ENCODE measurements around the gene MRPL33. TPM values are rescaled to one million over a fixed set of nuclear protein-coding genes. Genes with fewer than 3 reads are reported as not detected.
"Not testable (repeated sequence)": the region's sequence is repeated elsewhere in the genome, so short reads cannot be mapped to it uniquely, and the experiment has no call there.

Gene MRPL33
- total RNA-seq, 1 donor: 75.2 TPM

- Histone ChIP-seq H3K4me1 (ENCODE audit: insufficient read depth, low read length) (peaks cover 11% of the 10 kb centered on the region), H3K9me3 (ENCODE audit: low read depth, low read length) (no peaks in the 10 kb centered on the region), H3K4me3 (ENCODE audit: low read length) (no peak overlapping the region), H3K27me3 (ENCODE audit: insufficient read depth, low read length) (no peaks in the 10 kb centered on the region)
Measured at GRCh38 chr2:27736031-27736889, 35.3 kb upstream of the MRPL33 start.

- Histone ChIP-seq H3K9me3 (ENCODE audit: low read depth, low read length) (no peaks in the 10 kb centered on the region), H3K4me1 (ENCODE audit: insufficient read depth, low read length) (peaks cover 11% of the 10 kb centered on the region), H3K4me3 (ENCODE audit: low read length) (no peak overlapping the region), H3K27me3 (ENCODE audit: insufficient read depth, low read length) (no peaks in the 10 kb centered on the region)
Measured at GRCh38 chr2:27736890-27737204, 34.7 kb upstream of the MRPL33 start.

- no peaks in the 10 kb centered on the region for H3K9me3 ChIP-seq (ENCODE audit: low read depth, low read length)
- H3K27me3 ChIP-seq (ENCODE audit: insufficient read depth, low read length): no peaks in the 10 kb centered on the region
- no peak overlapping the region for H3K4me3 ChIP-seq (ENCODE audit: low read length)
- H3K4me1 ChIP-seq (ENCODE audit: insufficient read depth, low read length): peaks cover 11% of the 10 kb centered on the region
Measured at GRCh38 chr2:27737676-27738348, 33.7 kb upstream of the MRPL33 start.

DNA sequence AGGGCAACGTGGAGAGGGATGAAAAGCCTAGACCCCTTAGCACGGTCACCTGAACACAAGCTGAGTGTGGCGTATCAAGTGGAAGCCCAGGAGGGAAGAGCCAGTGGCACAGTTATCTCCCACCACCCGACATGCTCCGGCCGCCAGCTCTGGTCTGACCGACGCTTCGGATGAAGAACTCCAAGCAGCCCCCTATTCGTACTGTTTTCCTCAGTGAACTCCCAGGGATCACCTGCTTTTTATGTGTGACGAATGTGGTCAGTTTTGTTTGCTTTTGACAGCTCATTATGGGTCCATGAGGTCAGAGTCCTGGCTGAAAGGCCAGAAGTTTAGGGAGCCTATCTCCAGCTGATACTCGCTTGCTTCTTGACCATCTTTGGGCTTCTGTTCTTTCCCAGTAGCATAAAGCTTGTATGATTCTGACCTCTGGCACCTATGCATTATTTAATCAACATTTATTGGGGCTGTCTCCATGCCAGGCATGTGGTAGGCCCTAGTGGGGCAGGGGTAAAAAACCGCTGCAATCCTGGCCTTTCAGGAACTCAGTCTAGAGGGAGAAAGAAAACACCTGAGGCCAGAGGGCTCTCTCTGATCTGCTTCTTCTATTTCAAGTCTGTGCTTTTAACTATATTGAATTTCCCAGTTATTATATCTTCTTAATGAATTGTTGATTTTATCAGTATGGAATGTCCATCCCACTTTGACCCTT is 33.0 kb upstream of the MRPL33 start:
- H3K4me1 ChIP-seq (ENCODE audit: insufficient read depth, low read length): peaks cover 11% of the 10 kb centered on the region
- H3K4me3 ChIP-seq (ENCODE audit: low read length): no peak overlapping the region
- H3K9me3 ChIP-seq (ENCODE audit: low read depth, low read length): no peaks in the 10 kb centered on the region
- H3K27me3 ChIP-seq (ENCODE audit: insufficient read depth, low read length): no peaks in the 10 kb centered on the region

DNA sequence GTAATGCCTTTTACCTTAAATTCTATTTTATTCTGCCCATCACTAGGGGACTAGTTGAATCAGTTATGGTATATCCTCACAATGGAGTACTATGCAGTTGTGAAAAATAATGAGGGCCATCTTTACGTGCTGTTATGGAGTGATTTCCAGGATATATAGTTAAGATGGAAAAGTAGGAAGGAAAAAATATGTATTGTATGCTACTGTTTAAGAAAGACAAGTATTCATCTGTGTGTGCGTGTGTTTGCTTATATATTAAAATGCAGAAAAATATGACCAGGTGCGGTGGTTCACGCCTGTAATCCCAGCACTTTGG is 32.5 kb upstream of the MRPL33 start:
- H3K4me1 ChIP-seq (ENCODE audit: insufficient read depth, low read length): peaks cover 11% of the 10 kb centered on the region
- no peak overlapping the region for H3K4me3 ChIP-seq (ENCODE audit: low read length)
- no peaks in the 10 kb centered on the region for H3K27me3 ChIP-seq (ENCODE audit: insufficient read depth, low read length)
- no peaks in the 10 kb centered on the region for H3K9me3 ChIP-seq (ENCODE audit: low read depth, low read length)

GRCh38 chr2:27741673-27742072 is 29.8 kb upstream of the MRPL33 start:
- no peaks in the 10 kb centered on the region for H3K4me1 ChIP-seq (ENCODE audit: insufficient read depth, low read length)
- H3K27me3 ChIP-seq (ENCODE audit: insufficient read depth, low read length): no peaks in the 10 kb centered on the region
- H3K9me3 ChIP-seq (ENCODE audit: low read depth, low read length): no peaks in the 10 kb centered on the region
- no peak overlapping the region for H3K4me3 ChIP-seq (ENCODE audit: low read length)

GRCh38 chr2:27742571-27742970 is 28.9 kb upstream of the MRPL33 start:
- Histone ChIP-seq H3K4me3 (ENCODE audit: low read length) (no peak overlapping the region), H3K27me3 (ENCODE audit: insufficient read depth, low read length) (no peaks in the 10 kb centered on the region), H3K9me3 (ENCODE audit: low read depth, low read length) (no peaks in the 10 kb centered on the region), H3K4me1 (ENCODE audit: insufficient read depth, low read length) (no peaks in the 10 kb centered on the region)

GRCh38 chr2:27745494-27745893 is 26.0 kb upstream of the MRPL33 start:
- H3K9me3 ChIP-seq (ENCODE audit: low read depth, low read length): peaks cover 13% of the 10 kb centered on the region
- H3K4me3 ChIP-seq (ENCODE audit: low read length); H3K4me1 ChIP-seq (ENCODE audit: insufficient read depth, low read length); H3K27me3 ChIP-seq (ENCODE audit: insufficient read depth, low read length): not testable (repeated sequence)

- peaks cover 13% of the 10 kb centered on the region for H3K9me3 ChIP-seq (ENCODE audit: low read depth, low read length)
- H3K4me3 ChIP-seq (ENCODE audit: low read length): no peak overlapping the region
- no peaks in the 10 kb centered on the region for H3K27me3 ChIP-seq (ENCODE audit: insufficient read depth, low read length)
- no peaks in the 10 kb centered on the region for H3K4me1 ChIP-seq (ENCODE audit: insufficient read depth, low read length)
Measured at GRCh38 chr2:27746325-27746724, 25.2 kb upstream of the MRPL33 start.

DNA sequence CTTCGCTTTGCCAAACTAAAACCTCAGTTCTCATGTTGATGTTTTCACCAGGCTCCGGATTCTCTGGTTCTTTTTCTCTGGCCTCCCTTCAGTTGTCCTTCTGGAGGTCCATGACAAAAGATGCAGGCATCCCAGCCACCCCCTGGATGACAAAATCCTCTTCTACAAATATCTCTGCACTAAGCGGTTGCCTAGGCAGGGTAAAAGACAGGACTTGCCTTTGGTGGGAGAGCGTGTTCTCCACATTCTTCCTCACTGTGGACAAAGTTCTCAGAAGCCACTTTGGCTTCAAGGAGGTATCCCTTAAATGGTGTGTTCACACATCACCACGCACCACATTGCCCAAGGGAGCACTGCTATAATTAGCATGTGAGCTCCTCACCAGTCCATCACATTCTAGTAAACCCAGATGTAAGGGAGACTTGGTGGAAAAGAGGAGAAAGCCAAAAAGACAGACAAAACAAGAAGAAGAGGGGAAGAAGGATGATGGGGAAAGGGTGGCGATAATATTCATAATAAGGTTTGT is 23.6 kb upstream of the MRPL33 start:
- H3K9me3 ChIP-seq (ENCODE audit: low read depth, low read length): peaks cover 13% of the 10 kb centered on the region
- H3K4me1 ChIP-seq (ENCODE audit: insufficient read depth, low read length): no peaks in the 10 kb centered on the region
- no peak overlapping the region for H3K4me3 ChIP-seq (ENCODE audit: low read length)
- H3K27me3 ChIP-seq (ENCODE audit: insufficient read depth, low read length): no peaks in the 10 kb centered on the region

- peaks cover 13% of the 10 kb centered on the region for H3K9me3 ChIP-seq (ENCODE audit: low read depth, low read length)
- not testable (repeated sequence) for H3K27me3 ChIP-seq (ENCODE audit: insufficient read depth, low read length); H3K4me3 ChIP-seq (ENCODE audit: low read length); H3K4me1 ChIP-seq (ENCODE audit: insufficient read depth, low read length)
Measured at GRCh38 chr2:27748803-27749554, 22.5 kb upstream of the MRPL33 start.

GRCh38 chr2:27751377-27751776 is 20.1 kb upstream of the MRPL33 start:
- Histone ChIP-seq H3K9me3 (ENCODE audit: low read depth, low read length) (peaks cover 13% of the 10 kb centered on the region), H3K4me3 (ENCODE audit: low read length) (no peak overlapping the region), H3K27me3 (ENCODE audit: insufficient read depth, low read length) (no peaks in the 10 kb centered on the region), H3K4me1 (ENCODE audit: insufficient read depth, low read length) (peaks cover 20% of the 10 kb centered on the region)

- Histone ChIP-seq H3K4me1 (ENCODE audit: insufficient read depth, low read length) (peaks cover 34% of the 10 kb centered on the region), H3K27me3 (ENCODE audit: insufficient read depth, low read length) (no peaks in the 10 kb centered on the region), H3K4me3 (ENCODE audit: low read length) (no peak overlapping the region), H3K9me3 (ENCODE audit: low read depth, low read length) (peaks cover 13% of the 10 kb centered on the region)
Measured at GRCh38 chr2:27752551-27753237, 18.8 kb upstream of the MRPL33 start.

- Histone ChIP-seq H3K27me3 (ENCODE audit: insufficient read depth, low read length) (no peaks in the 10 kb centered on the region), H3K4me3 (ENCODE audit: low read length) (no peak overlapping the region), H3K9me3 (ENCODE audit: low read depth, low read length) (peaks cover 4% of the 10 kb centered on the region), H3K4me1 (ENCODE audit: insufficient read depth, low read length) (peaks cover 35% of the 10 kb centered on the region)
Measured at GRCh38 chr2:27754138-27754588, 17.4 kb upstream of the MRPL33 start.

Measured in mononuclear cell (primary cell).